ENCODE results near the gene EFNA1. TPM values are rescaled to one million over a fixed set of nuclear protein-coding genes. Genes with fewer than 3 reads are reported as not detected.

EFNA1 gene
- total and polyA plus RNA-seq, 7 donors: 15.5 to 112 (median 22.5) TPM

GRCh38 chr1:155125946-155126555, 1.6 kb upstream of the EFNA1 start:
- Histone ChIP-seq H3K4me3 (peak overlapping the region; percentile 62 to 65 (median 64)), H3K27me3 (no peaks in the 10 kb centered on the region), H3K9me3 (no peaks in the 10 kb centered on the region), H3K27ac (peak overlapping the region; percentile 87 to 99 (median 98)), H3K36me3 (no peaks in the 10 kb centered on the region), H3K4me1 (peaks cover 0 to 52% (median 47%) of the 10 kb centered on the region in 4 donors)
- 10 to 45% methylated on average over 53 of the region's 53 CpGs for WGBS, 2 donors
- TF ChIP-seq CTCF (IDR thresholded peaks at IDR 0.05) (no peak), EP300 (IDR thresholded peaks at IDR 0.05) (no peak), POLR2AphosphoS5 (IDR thresholded peaks at IDR 0.05) (peak in 2 of 4 donors; percentile 4 to 49)
- peak; percentile 89 for DNase-seq
- intact Hi-C loops (cut with DNase I): loop anchor here (2.0 to 5.0 kb wide), 2 partner anchors 35 to 41 kb away; no protein-coding TSS in a partner anchor

GRCh38 chr1:155126556-155127104, 1.0 kb upstream of the EFNA1 start:
- Histone ChIP-seq H3K4me3 (peak overlapping the region; percentile 62 to 65 (median 64)), H3K27ac (peak overlapping the region; percentile 87 to 99 (median 98)), H3K4me1 (peaks cover 0 to 58% (median 47%) of the 10 kb centered on the region in 4 donors), H3K36me3 (peaks cover under 1 to 5% (median 3%) of the 10 kb centered on the region in 4 donors), H3K9me3 (no peaks in the 10 kb centered on the region), H3K27me3 (no peaks in the 10 kb centered on the region)
- peak; percentile 74 for DNase-seq
- WGBS, 2 donors: 1 to 6% methylated on average over 32 of the region's 32 CpGs
- no peak for TF ChIP-seq EP300 (IDR thresholded peaks at IDR 0.05)
- peak in 1 of 4 donors; percentile 3 for TF ChIP-seq POLR2AphosphoS5 (IDR thresholded peaks at IDR 0.05)
- intact Hi-C loops (cut with DNase I): loop anchor here (2.0 to 5.0 kb wide), 2 partner anchors 36 to 41 kb away; no protein-coding TSS in a partner anchor

- Histone ChIP-seq H3K27ac (peak overlapping the region; percentile 87 to 99 (median 98)), H3K4me3 (peak overlapping the region; percentile 62 to 65 (median 64)), H3K4me1 (peaks cover 0 to 61% (median 47%) of the 10 kb centered on the region in 4 donors), H3K36me3 (peaks cover 6 to 20% (median 7%) of the 10 kb centered on the region in 4 donors), H3K27me3 (no peaks in the 10 kb centered on the region), H3K9me3 (no peaks in the 10 kb centered on the region)
- no peak for DNase-seq
- intact Hi-C loops (cut with DNase I): loop anchor here (2.0 to 5.0 kb wide), 2 partner anchors 37 to 39 kb away; no protein-coding TSS in a partner anchor
- no peak for TF ChIP-seq CTCF (IDR thresholded peaks at IDR 0.05)
- TF ChIP-seq POLR2A (IDR thresholded peaks at IDR 0.05): no peak
- no peak for TF ChIP-seq POLR2AphosphoS5 (IDR thresholded peaks at IDR 0.05)
- no peak for TF ChIP-seq EP300 (IDR thresholded peaks at IDR 0.05)
- 1 to 3% methylated on average over 17 of the region's 17 CpGs for WGBS, 2 donors
Observed at GRCh38 chr1:155127967-155128754, 485 bp downstream of the EFNA1 start.

- peak; percentile 69 for DNase-seq
- Histone ChIP-seq H3K27ac (peak overlapping the region; percentile 87 to 99 (median 98)), H3K27me3 (no peaks in the 10 kb centered on the region), H3K9me3 (no peaks in the 10 kb centered on the region), H3K4me1 (peaks cover 0 to 61% (median 47%) of the 10 kb centered on the region in 4 donors), H3K36me3 (peaks cover 12 to 28% (median 14%) of the 10 kb centered on the region in 4 donors), H3K4me3 (peak overlapping the region; percentile 62 to 65 (median 64))
- TF ChIP-seq POLR2AphosphoS5 (IDR thresholded peaks at IDR 0.05) (peak in 1 of 4 donors; percentile 65), POLR2A (IDR thresholded peaks at IDR 0.05) (peak in 1 of 2 donors; percentile 54), CTCF (IDR thresholded peaks at IDR 0.05) (no peak), EP300 (IDR thresholded peaks at IDR 0.05) (no peak)
- intact Hi-C loops (cut with DNase I): loop anchor here (5.0 kb wide), 1 partner anchor 38 kb away; no protein-coding TSS in a partner anchor
- WGBS, 2 donors: 4 to 13% methylated on average over 14 of the region's 14 CpGs
Observed at GRCh38 chr1:155128755-155129473, 1.2 kb downstream of the EFNA1 start.

Data from sigmoid colon (tissue), 7 donors.